ENCODE measurements around the gene SLC35F2. TPM values are rescaled to one million over a fixed set of nuclear protein-coding genes. Genes with fewer than 3 reads are reported as not detected.

Gene SLC35F2
- total and polyA plus RNA-seq, 2 of the 4 experiments (the other 2 are of a cell fraction): 4.9 to 15.4 TPM

- Histone ChIP-seq H3K56ac (ENCODE audit: extremely low read depth, insufficient read depth, low read length) (no peak overlapping the region), H2AFZ (replicated peaks; ENCODE audit: low read length, poor library complexity) (no peak overlapping the region), H4K20me1 (ENCODE audit: insufficient read depth, low read length) (no peaks in the 10 kb centered on the region), H3K9me3 (ENCODE audit: control insufficient read depth, insufficient read depth, low read length) (no peaks in the 10 kb centered on the region), H3K27me3 (ENCODE audit: control insufficient read depth, insufficient read depth, low read length) (no peaks in the 10 kb centered on the region), H2AK9ac (replicated peaks; ENCODE audit: low read depth, low read length, poor library complexity) (no peak overlapping the region), H3K36me3 (ENCODE audit: control insufficient read depth, insufficient read depth, low read length) (no peaks in the 10 kb centered on the region), H2BK20ac (ENCODE audit: low read depth, low read length) (no peak overlapping the region), H2BK5ac (ENCODE audit: low read depth, low read length, poor library complexity, severe bottlenecking) (no peak overlapping the region), H3K9me1 (ENCODE audit: insufficient read depth, low read length) (no peaks in the 10 kb centered on the region; the same call in 1 of the 2 replicates), H4K91ac (ENCODE audit: insufficient read depth, low read depth, low read length) (no peak overlapping the region), H3K23ac (ENCODE audit: low read depth, low read length) (no peak overlapping the region), H4K8ac (ENCODE audit: low read depth in 2 of 2, low read length in 2 of 2) (no peak overlapping the region), H2BK120ac (ENCODE audit: low read depth, low read length) (no peak overlapping the region), H3K14ac (replicated peaks; ENCODE audit: low read depth, low read length) (no peak overlapping the region), H2AK5ac (ENCODE audit: low read depth, low read length) (no peak overlapping the region), H2BK15ac (ENCODE audit: low read depth, low read length) (no peak overlapping the region), H3K18ac (ENCODE audit: low read depth, low read length) (no peak overlapping the region), H3K79me1 (ENCODE audit: low read depth in 1 of 2, low read length in 2 of 2) (no peaks in the 10 kb centered on the region; a peak in 1 of 4 replicates), H3K9ac (ENCODE audit: low read depth, low read length) (no peak overlapping the region), H3K4me2 (ENCODE audit: low read depth, low read length) (no peak overlapping the region), H3K4ac (ENCODE audit: low read depth, low read length) (no peak overlapping the region), H3K27ac (ENCODE audit: insufficient read depth, low read length) (no peak overlapping the region), H3K4me1 (ENCODE audit: control insufficient read depth, insufficient read depth, low read length) (no peaks in the 10 kb centered on the region), H3K4me3 (ENCODE audit: insufficient read depth, low read depth, low read length) (no peak overlapping the region), H4K5ac (ENCODE audit: low read depth, low read length) (no peak overlapping the region)
- no peak for ATAC-seq (ENCODE audit: low read depth)
- WGBS, 2 experiments (ENCODE audit: extremely low coverage in 2 of 2, insufficient read length in 1 of 2): no CpG with 5 or more reads among the region's 2 CpGs
- dilution Hi-C loops (cut with HindIII; ENCODE audit: low sequenced_read_pairs, unreplicated experiment): no loop called here
- no peak for TF ChIP-seq SMC3 (IDR thresholded peaks at IDR 0.05; ENCODE audit: low read depth, low read length)
- TF ChIP-seq RCOR1 (IDR thresholded peaks at IDR 0.05; ENCODE audit: insufficient replicate concordance, low read length): no peak
- no peak for TF ChIP-seq RAD21 (IDR thresholded peaks at IDR 0.05; ENCODE audit: low read length)
- no peak for TF ChIP-seq CHD1 (IDR thresholded peaks at IDR 0.05; ENCODE audit: low read depth, low read length)
- TF ChIP-seq CEBPB (IDR thresholded peaks at IDR 0.05; ENCODE audit: low read depth, low read length): no peak
- ChIA-PET POLR2A (ENCODE audit: unreplicated experiment) (no interaction called here), CTCF (no interaction called here)
- intact Hi-C loops (cut with micrococcal nuclease): no loop called here
- no peak for DNase-seq
- no TSS peak for BruUV-seq (replicated peaks)
- in situ Hi-C loops (cut with MboI; ENCODE audit: low sequenced_read_pairs): no loop called here
Observed at GRCh38 chr11:107825875-107826274, 32.7 kb downstream of the SLC35F2 start.

Data from IMR-90 (cell line).